Natural killer cell (primary cell): Measurements from ENCODE around the gene EEIG1. TPM values are rescaled to one million over a fixed set of nuclear protein-coding genes. Genes with fewer than 3 reads are reported as not detected.

ENCODE experiments used
- ATAC-seq, 3 donors: fragments of 150-1000 bp in 2 of 3; fragments of 200-7000 bp in 1 of 3; cut with Tn5 transposase; 1 replicate in 1 of 3; 2 replicates in 2 of 3; pipeline ENCODE4 v1.10.0; 2021; ENCODE audit warnings: mild to moderate bottlenecking in 2 of 3, moderate library complexity in 2 of 3
- DNase-seq, 2 donors: peaks; one replicate each; pipeline versions ENCODE4 v3.0.0 to v3.0.0-alpha.2; 2013 to 2021; ENCODE audit warnings: mixed read lengths in 1 of 2
- H3K27ac ChIP-seq: one replicate; pipeline ENCODE4 v1.5.1; 2013; ENCODE audit warnings: mild to moderate bottlenecking, low read length
- H3K27me3 ChIP-seq: one replicate; pipeline ENCODE4 v1.6.1; 2013; ENCODE audit warnings: low read length; ENCODE audit not compliant: control insufficient read depth, insufficient read depth
- H3K36me3 ChIP-seq: one replicate; pipeline ENCODE4 v1.6.1; 2013; ENCODE audit warnings: low read length; ENCODE audit not compliant: control insufficient read depth, insufficient read depth
- H3K4me1 ChIP-seq: one replicate; pipeline ENCODE4 v1.6.1; 2013; ENCODE audit warnings: low read length; ENCODE audit not compliant: control insufficient read depth, insufficient read depth
- H3K4me3 ChIP-seq: one replicate; pipeline ENCODE4 v1.5.1; 2013; ENCODE audit warnings: low read length
- H3K9me3 ChIP-seq: one replicate; pipeline ENCODE4 v1.6.1; 2013; ENCODE audit warnings: low read length; ENCODE audit not compliant: control insufficient read depth, insufficient read depth
- H3K27ac Mint-ChIP-seq, 2 donors: one replicate each; pipeline ENCODE4 v1.8.0; 2022; ENCODE audit warnings: mild to moderate bottlenecking in 2 of 2, mixed read lengths in 2 of 2, moderate library complexity in 1 of 2
- H3K27me3 Mint-ChIP-seq, 2 donors: one replicate each; pipeline ENCODE4 v1.8.0; 2022; ENCODE audit warnings: low read depth in 2 of 2, mixed read lengths in 2 of 2
- H3K36me3 Mint-ChIP-seq: one replicate; pipeline ENCODE4 v1.8.0; 2022; ENCODE audit warnings: mixed read lengths
- H3K4me1 Mint-ChIP-seq, 2 donors: one replicate each; pipeline ENCODE4 v1.8.0; 2022; ENCODE audit warnings: mixed read lengths in 2 of 2
- H3K4me3 Mint-ChIP-seq: one replicate; pipeline ENCODE4 v1.8.0; 2022; ENCODE audit warnings: mild to moderate bottlenecking, moderate library complexity, mixed read lengths
- H3K9me3 Mint-ChIP-seq, 2 donors: one replicate each; pipeline ENCODE4 v1.8.0; 2022; ENCODE audit warnings: mixed read lengths in 2 of 2
- WGBS: methylation state at CpG from one replicate; pipeline ENCODE4 v1.1.7; 2013; ENCODE audit warnings: missing lambda C conversion rate; ENCODE audit not compliant: insufficient coverage; 5-methylcytosine and 5-hydroxymethylcytosine counted together
- intact Hi-C: fragments of 100-400 bp; cut with micrococcal nuclease; formaldehyde crosslinking; loops from one replicate; pipeline ENCODE4 v1.14.2; 2022
- total RNA-seq, 4 donors: library from RNA; stranded (reverse); fragments of 120-200 nt in 1 of 4; gene quantifications; one replicate each; pipeline versions ENCODE4 v1.2.3 to v1.2.4, GENCODE V29; 2013 to 2022
- TF ChIP-seq, protein P1 (sequence below): fragments of 200-600 bp; IDR thresholded peaks from one replicate; pipeline ENCODE4 v1.8.0; 2022; ENCODE audit warnings: antibody characterized with exemption

EEIG1 gene
- total RNA-seq, 3 donors from 2014 or later (not counting 1 experiment from before 2014, with no cell fraction given): 10.3 to 36.0 (median 28.2) TPM

GRCh38 chr9:127959841-127960409 is 20.9 kb downstream of the EEIG1 start:
- Histone ChIP-seq H3K27ac (no peak overlapping the region), H3K4me1 (peaks cover 41% of the 10 kb centered on the region), H3K9me3 (no peaks in the 10 kb centered on the region), H3K4me3 (no peak overlapping the region), H3K27me3 (no peaks in the 10 kb centered on the region), H3K36me3 (no peaks in the 10 kb centered on the region)
- Mint-ChIP-seq H3K9me3 (no peaks in the 10 kb centered on the region), H3K36me3 (no peaks in the 10 kb centered on the region), H3K4me1 (peaks cover 11 to 17% of the 10 kb centered on the region in 2 donors), H3K4me3 (no peak overlapping the region), H3K27me3 (no peaks in the 10 kb centered on the region), H3K27ac (peak overlapping the region in 1 of 2 donors; percentile 6)
- TF ChIP-seq, protein P1, sequence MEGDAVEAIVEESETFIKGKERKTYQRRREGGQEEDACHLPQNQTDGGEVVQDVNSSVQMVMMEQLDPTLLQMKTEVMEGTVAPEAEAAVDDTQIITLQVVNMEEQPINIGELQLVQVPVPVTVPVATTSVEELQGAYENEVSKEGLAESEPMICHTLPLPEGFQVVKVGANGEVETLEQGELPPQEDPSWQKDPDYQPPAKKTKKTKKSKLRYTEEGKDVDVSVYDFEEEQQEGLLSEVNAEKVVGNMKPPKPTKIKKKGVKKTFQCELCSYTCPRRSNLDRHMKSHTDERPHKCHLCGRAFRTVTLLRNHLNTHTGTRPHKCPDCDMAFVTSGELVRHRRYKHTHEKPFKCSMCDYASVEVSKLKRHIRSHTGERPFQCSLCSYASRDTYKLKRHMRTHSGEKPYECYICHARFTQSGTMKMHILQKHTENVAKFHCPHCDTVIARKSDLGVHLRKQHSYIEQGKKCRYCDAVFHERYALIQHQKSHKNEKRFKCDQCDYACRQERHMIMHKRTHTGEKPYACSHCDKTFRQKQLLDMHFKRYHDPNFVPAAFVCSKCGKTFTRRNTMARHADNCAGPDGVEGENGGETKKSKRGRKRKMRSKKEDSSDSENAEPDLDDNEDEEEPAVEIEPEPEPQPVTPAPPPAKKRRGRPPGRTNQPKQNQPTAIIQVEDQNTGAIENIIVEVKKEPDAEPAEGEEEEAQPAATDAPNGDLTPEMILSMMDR: no peak
- intact Hi-C loops: no loop called here
- ATAC-seq (no peak), DNase-seq (no peak)
- 95% methylated on average over 2 of the region's 2 CpGs for WGBS

DNA sequence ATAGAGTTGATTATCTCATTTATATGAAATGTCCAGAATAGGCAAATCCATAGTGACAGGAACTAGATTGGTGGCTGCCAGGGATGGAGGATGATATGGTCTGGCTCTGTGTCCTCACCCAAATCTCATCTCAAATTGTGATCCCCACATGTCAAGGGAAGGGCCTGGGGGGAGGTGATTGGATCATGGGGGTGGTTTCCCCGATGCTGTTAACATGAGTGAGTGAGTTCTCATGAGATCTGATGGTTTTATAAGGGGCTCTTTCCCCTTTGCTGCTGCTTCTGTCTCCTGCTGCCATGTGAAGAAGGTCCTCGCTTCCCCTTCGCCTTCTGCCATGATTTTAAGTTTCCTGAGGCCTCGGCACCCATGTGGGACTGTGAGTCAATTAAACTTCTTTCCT is 21.4 kb downstream of the EEIG1 start:
- H3K4me3 Mint-ChIP-seq: no peak overlapping the region
- intact Hi-C loops: no loop called here

GRCh38 chr9:127958728-127959127 is 22.1 kb downstream of the EEIG1 start:
- intact Hi-C loops: no loop called here
- Histone ChIP-seq H3K36me3 (no peaks in the 10 kb centered on the region), H3K27ac (no peak overlapping the region), H3K4me3 (no peak overlapping the region), H3K4me1 (peaks cover 42% of the 10 kb centered on the region), H3K27me3 (no peaks in the 10 kb centered on the region), H3K9me3 (no peaks in the 10 kb centered on the region)
- peaks cover 11 to 17% of the 10 kb centered on the region in 2 donors for H3K4me1 Mint-ChIP-seq
- H3K27ac Mint-ChIP-seq: no peak overlapping the region
- DNase-seq (no peak), ATAC-seq (no peak)
- no peak overlapping the region for H3K4me3 Mint-ChIP-seq
- H3K36me3 Mint-ChIP-seq: no peaks in the 10 kb centered on the region
- H3K9me3 Mint-ChIP-seq: no peaks in the 10 kb centered on the region
- no CpG with 5 or more reads among the region's 1 CpG for WGBS
- TF ChIP-seq, protein P1: no peak
- no peaks in the 10 kb centered on the region for H3K27me3 Mint-ChIP-seq

More for the DNA sequence above, 21.4 kb downstream of the EEIG1 start:
- ATAC-seq (no peak), DNase-seq (peak in 1 of 2 donors; percentile 53)
- H3K9me3 Mint-ChIP-seq: no peaks in the 10 kb centered on the region
- H3K27me3 Mint-ChIP-seq: no peaks in the 10 kb centered on the region
- Histone ChIP-seq H3K36me3 (no peaks in the 10 kb centered on the region), H3K4me1 (peaks cover 46% of the 10 kb centered on the region), H3K4me3 (no peak overlapping the region), H3K27me3 (no peaks in the 10 kb centered on the region), H3K9me3 (no peaks in the 10 kb centered on the region), H3K27ac (no peak overlapping the region)
- WGBS: 94% methylated on average over 4 of the region's 4 CpGs
- no peaks in the 10 kb centered on the region for H3K36me3 Mint-ChIP-seq
- TF ChIP-seq, protein P1: no peak
- H3K27ac Mint-ChIP-seq: peak overlapping the region in 1 of 2 donors; percentile 6
- H3K4me1 Mint-ChIP-seq: peaks cover 11 to 17% of the 10 kb centered on the region in 2 donors
